Stimulated activated CD4-positive, alpha-beta T cell treated with anti-CD3 and anti-CD28 coated beads, Interleukin-12 subunit alpha, Interleukin-12 subunit beta, amount 100 ng/mL, for 24 hours (primary cell): ENCODE results near the gene CYTH2.
"Not testable (repeated sequence)": the region's sequence is repeated elsewhere in the genome, so short reads cannot be mapped to it uniquely, and the experiment has no call there.

Experiments used
- DNase-seq, 2 experiments: peaks; one replicate each; pipeline ENCODE4 v3.0.0-alpha.2; 2020; ENCODE audit warnings: low read depth in 2 of 2

The CYTH2 gene

DNA sequence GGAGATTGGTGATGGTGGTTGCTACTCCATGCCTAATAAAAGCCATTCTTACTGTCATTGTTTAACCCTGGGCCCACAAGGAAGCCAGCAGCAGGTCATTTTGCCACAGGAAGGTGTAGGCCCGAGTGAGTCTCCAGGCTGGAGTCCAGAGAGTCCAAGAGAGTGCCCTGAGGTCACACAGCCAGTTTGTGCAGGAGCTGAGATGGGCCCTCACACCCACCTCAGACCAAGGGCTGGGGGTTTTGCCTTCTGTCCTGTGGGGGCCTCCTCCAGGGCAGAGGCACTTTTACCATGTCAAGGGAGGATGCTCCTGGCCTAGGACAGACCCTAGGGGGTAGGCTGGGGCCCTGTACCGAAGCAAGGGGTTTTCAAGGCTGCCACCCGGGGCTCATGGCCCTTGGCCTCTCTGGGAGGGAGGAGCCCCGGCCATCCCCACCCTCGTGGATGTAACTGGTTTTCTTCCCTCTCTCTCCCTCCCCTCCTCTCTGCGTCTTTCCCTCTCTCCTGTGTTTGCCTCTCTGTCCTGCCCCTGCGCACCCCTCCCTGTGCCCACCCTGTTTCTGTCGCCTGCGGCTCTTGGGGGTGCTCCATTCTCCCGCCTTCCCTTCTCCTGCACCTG, 8.0 kb downstream of the CYTH2 start:
- DNase-seq, result no peak

DNA sequence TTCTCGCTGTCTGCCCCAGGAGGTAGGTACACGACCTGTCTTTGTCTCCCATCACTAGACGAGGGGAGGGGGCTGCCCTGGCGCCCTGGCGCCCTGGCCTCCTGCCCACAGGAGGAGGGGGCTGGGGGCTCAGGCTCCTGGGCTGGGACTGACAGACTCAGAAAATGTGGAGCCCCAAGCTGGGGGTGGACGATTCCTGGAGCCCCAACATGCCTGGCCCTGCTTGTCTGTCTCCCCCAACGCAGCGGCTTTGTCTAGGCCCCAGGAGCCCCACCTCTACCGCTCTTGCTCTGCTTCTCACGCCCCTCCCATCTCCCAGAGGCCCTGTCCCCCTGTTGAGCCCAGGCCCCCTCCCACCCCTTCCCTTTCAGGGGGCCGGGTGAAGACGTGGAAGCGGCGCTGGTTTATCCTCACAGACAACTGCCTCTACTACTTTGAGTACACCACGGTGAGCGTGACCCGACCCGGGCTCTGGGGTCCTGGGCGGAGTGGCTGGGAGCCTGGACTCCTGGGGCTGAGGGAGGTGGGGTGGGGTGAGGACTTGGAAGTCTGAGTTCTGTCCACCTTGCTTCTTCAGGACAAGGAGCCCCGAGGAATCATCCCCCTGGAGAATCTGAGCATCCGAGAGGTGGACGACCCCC, 8.6 kb downstream of the CYTH2 start:
- no peak for DNase-seq

DNA sequence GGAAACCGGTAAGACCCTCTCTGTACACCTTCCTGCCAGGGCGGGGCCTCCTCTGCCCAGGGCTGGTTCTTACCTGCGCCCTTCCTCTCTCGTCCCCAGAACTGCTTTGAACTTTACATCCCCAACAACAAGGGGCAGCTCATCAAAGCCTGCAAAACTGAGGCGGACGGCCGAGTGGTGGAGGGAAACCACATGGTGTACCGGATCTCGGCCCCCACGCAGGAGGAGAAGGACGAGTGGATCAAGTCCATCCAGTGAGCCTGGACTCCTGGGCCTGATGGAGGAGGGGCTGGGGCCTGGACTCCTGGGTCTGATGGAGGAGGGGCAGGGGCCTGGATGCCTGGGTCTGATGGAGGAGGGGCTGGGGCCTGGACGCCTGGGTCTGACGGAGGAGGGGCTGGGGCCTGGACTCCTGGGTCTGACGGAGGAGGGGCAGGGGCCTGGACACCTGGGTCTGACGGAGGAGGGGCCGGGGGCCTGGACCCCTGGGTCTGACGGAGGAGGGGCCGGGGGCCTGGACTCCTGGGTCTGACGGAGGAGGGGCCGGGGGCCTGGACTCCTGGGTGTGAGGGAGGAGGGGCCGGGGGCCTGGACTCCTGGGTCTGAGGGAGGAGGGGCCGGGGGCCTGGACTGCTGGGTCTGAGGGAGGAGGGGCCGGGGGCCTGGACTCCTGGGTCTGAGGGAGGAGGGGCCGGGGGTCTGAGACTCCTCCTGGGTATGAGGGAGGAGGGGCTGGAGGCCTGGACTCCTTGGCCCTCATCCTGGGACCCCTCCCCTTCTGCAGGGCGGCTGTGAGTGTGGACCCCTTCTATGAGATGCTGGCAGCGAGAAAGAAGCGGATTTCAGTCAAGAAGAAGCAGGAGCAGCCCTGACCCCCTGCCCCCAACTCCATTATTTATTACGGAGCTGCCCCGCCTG, 9.4 kb downstream of the CYTH2 start:
- DNase-seq, result no peak

DNA sequence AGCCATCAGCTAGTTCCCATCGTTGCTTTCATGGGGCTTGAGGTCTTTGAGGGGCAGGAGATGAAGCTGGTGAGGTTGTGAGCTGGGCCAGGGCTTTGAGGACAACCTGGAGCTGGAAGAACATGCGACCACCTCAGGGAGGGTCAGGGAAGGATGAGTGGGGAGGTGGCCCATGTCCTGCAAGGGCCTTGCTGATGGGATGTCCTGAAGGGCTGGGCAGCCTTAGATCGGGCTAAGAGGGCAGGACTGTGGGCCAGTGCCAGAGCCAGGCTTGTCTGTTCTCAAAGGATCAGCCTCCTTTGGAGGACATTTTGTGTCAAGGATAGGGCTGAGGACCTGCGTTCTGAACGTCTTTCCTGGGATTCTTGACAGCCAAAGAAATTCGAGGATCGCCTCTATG, 10.5 kb downstream of the CYTH2 start:
- DNase-seq, result no peak

DNA sequence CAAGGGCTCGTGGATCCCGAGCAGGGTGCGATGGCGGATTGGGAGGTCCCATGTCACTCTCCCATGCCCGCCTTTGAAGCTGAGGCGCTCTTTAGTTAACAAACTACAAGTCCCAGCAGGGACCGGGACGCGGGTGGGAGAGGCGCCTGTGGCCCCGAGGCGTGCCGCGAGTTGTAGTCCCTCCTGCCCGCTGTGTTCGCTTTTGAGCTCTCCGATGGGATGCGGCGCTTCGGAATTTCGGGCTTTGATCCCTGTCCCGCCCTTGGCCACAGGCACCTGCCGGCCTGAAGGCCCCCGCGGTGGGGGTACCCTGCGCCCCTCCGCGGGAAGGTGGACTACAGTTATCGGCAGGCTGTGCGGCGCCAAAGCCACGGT, 11.0 kb downstream of the CYTH2 start:
- DNase-seq, result no peak

DNA sequence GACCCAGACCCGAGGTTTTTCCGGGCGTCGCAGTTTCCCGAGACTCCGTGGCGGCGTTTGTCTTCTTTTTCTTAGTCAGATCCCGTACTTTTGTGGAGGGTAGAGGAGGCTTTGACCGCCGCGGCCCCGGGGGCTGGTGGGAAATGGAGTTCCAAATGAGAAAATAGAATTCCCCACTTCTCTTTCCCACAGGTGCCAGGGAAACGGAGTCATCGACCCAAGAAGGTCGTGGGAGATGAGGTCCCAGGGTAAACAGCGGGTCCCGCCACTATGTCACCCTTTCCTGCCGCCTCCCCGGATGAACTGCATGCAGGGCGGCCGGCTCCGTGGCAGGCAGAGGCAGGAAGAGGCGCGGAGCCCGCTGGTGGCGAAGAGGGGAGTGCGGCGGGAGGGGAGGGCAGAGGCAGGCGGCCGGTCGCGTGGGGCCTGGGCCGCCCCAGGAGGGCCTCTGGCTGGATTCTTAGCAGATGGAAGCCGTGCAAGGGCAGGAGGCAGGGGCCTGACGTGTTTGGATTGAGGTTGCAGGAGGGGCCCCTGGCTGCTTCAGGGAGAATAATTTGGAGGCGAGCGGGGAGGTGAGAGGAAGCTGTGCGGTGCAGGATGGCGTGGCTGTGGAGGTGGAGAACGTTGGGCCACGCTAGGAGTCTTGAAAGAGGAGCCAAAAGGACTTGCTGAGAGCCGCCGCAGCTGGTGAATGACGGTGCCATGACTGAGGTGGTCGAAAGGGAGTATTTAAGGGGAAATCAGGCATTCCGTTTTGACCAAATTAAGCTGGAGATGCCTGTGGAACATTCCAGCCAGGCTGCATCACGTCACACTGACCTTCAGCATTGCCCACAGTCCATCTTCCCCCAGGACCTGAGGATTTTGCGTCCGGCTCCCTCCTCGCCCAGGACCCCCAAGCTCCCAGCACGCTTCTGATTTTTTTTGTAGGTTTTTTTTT, 11.7 kb downstream of the CYTH2 start:
- DNase-seq, result peak; percentile 26 to 44

DNA sequence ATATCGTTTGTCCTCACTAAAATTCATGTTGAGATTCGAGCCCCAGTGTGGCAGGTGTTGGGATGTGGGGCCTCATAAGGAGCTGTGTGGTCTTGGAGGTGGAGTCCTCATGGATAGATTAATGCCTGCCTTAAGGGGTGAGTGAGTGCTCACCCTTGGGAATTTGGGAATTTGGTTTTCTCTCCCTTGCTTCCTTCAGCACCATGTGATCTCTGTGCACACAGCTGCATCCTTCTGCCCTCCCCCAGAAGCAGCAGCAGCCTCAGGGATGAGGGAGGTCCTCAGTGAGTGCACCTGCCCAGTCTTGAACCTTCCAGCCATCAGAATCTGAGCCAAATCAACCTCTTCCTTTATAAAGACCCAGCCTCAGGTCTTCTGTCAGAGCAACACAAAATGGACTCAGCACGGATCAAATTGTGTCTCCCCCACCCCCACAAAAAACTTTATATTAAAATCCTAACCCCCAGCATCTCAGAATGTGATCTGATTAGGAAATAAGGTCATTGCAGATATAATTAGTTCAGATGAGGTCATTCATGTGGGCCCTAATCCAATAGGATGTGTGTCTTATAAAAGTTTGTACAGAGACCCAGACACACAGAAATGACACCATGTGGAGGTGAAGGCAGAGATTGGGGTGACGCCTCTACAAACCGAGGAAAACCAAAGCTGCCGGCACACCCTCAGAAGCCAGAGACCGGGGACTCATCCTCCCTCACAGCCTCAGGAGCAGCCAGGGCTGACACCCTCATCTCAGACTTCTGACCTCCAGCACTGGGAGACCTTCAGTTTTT, 12.9 kb downstream of the CYTH2 start:
- DNase-seq, result no peak

DNA sequence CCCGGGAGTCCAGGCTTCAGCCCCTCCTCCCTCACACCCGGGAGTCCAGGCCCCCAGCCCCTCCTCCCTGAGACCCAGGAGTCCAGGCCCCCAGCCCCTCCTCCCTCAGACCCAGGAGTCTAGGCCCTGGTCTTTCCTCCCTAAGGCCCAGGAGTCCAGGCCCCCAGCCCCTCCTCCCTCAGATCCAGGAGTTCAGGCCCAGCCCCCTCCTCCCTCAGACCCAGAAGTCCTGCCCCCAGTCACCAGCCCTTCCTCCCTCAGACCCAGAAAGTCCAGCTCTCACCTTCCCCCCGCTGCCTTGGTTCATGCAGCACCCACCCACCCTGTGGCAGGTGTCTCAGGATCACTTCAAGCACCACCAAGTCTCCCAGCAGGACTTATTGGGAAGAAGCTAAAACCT, 14.1 kb downstream of the CYTH2 start:
- DNase-seq, result no peak

DNA sequence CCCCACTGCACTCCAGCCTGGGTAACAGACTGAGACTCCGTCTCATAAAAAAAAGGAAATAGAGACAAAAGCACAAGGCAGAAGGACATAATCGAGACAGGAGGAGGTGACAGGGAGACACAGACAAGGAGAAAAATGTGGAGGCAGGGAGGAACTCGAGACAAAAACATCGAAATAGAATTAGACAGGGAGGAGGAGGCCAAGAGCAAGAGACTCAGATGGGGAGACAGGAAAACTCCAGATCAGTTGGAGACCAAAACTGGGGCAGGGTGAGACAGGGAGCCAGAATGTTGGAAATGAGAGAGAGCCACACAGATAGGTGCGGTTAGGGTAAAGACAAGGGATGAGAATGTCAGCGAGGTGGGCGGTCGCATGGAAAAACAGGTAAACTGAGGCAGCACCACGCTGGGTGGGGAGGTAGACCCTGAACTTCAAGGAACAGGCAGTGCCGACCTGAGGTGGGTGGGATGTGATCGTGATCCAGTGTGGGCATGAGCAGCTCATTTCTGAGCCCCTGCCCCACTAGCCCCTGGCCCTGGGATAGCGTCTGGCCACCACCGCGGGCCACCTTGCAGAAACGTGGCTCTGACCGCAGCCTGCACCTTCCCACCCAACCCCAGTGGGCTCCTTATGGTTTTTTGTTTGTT, 15.2 kb downstream of the CYTH2 start:
- no peak for DNase-seq

DNA sequence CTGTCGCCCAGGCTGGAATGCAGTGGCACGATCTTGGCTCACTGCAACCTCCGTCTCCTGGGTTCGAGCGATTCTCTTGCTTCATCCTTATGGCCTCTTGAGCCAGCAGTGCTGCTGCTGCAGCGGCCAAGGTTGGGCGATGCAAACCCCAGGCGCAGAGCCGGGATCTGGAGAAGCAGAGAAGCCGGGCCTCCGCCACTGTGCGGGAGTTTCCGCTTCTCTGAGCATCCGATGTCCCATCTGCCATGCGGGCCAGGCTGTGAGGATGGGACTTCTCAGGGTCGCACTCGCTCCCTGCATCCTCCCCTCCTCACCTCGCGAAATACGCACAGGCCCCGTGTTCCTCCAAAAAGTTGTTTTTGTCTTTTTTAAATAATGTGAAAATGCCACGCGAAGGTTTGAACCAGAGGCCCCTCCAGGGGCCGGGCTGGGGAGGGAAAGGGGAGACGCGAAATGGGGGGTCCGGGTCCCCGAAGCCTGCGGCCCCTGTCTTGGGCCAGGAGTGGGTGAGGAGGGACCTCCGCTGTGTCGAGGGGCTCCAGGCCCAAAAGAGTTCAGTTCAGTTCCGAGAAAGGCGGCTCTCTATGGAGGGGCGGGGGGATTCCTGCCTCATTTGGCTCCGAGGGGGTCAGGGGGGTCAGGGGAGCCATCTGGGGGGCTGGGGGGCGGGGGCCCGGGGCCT, 15.9 kb downstream of the CYTH2 start:
- DNase-seq, result no peak

DNA sequence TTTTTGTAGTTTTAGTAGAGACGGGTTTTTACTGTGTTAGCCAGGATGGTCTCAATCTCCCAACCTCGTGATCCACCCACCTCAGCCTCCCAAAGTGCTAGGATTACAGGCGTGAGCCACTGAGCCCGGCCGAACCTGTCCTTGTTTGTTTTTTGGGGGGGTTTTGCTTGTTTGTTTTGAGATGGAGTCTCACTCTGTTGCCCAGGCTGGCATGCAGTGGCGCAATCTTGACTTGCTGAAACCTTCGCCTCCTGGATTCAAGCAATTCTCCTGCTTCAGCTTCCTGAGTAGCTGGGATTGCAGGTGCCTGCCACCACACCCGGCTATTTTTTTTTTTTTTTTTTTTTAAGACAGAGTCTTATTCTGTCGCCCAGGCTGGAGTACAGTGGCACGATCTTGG, 17.5 kb downstream of the CYTH2 start:
- DNase-seq, result not testable (repeated sequence)

DNA sequence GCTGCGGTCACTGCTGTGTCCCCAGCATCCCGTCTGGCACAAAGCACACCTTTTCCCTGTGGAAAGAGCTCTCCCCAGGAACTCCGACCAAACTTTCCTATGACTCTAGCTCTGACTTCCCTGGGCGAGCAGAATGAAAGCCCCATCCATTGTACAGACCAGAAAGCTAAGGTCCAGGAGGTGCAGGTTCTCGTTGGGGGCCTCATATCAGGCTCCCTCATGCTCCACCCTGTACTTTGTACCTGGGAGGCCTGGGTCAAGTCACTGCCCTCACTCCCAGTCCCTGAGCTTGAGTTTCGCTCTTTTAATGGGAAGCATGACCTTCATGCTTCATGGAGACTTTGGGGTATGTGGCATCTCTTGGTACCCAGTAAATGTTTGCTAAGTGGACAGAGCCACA, 18.4 kb downstream of the CYTH2 start:
- DNase-seq, result no peak

DNA sequence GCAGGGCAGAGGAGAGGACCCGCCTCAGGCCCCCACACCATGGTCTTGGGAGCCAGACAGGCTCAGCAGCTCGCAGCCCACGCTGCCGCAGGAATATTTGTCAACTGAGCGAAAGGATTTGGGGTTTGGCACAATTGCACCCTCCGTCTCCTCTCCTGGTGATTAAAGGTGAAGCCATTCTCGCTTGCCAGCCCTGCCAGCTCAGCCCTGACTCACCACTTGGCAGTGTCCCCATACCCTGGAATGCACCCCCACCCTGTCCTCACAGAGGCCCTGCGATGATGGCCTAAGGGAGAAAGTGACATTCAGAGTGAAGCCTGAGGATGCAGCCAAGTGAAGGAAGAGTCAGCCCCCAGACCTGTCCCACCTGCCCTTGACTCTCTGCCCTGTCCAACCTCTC, 18.8 kb downstream of the CYTH2 start:
- DNase-seq, result no peak

DNA sequence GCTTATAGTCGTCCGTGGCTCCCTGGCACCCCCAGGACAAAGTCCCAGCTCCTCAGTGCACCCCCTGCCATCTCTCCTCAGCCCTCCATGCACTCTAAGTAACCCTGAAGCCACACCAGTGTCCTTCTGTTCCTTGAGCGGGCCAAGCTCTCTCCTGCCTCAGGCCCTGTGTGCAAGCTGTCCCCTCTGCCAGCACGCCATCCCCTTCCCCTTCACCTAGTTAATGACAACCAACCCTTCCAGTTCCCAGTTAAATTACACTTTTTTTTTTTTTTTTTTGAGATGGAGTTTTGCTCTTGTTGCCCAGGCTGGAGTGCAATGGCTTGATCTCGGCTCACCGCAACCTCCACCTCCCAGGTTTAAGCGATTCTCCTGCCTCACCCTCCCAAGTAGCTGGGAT, 19.3 kb downstream of the CYTH2 start:
- DNase-seq, result not testable (repeated sequence)

DNA sequence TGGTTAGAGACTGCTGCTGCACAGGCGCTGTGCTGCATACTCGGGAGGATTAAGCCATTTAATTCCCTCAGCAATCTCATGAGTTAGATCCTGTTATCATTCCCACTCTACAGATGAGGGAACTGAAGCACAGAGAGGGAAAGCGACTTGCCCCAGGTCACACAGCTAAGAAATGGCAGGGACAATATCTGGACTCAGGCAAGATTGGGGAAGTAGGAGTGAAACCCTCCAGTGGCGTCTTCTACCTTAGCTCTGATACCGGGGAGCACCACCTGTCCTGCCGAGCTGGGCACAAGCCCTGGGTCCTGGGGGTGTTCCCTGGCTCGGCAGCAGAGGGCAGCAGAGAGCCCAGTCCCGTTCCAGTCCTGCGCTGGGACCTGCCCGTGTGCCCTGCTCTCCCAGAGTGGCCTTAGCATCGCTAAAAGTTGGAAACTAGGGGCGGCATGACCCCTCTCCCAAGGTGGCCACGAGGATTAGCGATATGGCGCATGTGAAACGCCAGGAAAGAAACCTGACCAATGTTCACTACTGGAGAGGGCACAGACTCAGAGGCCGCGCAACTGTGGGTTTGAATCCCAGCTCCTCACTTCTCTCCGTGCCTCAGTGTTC, 20.5 kb downstream of the CYTH2 start:
- peak; percentile 56 to 85 for DNase-seq

DNA sequence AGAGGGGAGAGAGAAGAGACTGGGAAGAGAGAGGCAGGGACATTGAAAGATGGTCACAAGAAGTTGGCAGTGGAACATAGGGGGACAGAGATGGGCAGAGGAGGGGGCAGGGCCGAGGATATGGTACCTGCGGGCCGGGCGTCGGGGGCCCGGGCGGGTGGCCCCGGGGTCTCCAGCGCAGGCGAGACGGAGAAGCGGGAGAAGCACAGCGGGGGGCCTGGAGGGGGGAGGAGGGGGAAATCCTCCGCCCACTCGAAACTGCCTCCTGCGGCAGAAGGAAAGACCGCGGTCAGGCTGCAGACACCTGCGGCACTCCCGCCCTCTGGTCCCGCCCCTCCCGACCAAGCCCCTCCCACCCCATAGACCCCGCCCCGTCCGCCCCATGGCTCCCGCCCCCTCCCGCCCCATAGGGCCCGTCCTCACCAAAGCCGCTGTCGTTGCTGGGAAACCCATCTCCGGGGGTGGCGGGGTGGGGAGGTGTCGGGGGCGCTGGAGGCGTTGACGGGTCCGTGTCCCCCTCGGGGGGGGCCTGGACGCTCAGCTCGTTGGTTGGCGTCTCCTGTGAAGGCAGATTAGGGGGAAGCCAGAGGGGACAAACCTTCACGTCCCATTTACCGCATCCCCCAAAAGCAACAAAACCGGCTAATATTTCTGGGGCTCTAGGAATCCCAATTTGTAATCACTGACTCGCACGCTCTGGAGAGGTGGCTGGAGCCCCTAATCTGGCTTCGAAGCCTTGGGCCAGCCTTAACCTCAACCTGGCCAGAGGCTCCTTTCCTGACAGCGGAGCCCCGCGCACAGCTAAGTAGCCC, 22.0 kb downstream of the CYTH2 start:
- DNase-seq, result peak in 1 of 2 experiments; percentile 33

DNA sequence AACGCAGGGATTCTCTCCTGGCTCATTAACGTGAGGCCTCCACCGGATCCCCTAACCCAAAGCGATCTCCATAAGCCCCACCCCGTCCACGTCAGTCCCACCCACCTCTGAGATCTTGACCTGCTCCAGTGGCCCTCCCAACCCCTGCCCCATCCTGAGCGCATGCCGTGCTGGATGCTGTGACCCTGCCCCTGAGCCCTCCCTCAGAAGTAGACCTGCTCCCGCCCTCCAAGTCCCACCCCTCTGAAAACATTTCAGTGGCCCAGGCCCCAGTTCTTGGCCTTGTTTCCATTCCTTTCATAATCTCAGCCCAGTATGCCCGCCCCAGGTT, 22.6 kb downstream of the CYTH2 start:
- no peak for DNase-seq

DNA sequence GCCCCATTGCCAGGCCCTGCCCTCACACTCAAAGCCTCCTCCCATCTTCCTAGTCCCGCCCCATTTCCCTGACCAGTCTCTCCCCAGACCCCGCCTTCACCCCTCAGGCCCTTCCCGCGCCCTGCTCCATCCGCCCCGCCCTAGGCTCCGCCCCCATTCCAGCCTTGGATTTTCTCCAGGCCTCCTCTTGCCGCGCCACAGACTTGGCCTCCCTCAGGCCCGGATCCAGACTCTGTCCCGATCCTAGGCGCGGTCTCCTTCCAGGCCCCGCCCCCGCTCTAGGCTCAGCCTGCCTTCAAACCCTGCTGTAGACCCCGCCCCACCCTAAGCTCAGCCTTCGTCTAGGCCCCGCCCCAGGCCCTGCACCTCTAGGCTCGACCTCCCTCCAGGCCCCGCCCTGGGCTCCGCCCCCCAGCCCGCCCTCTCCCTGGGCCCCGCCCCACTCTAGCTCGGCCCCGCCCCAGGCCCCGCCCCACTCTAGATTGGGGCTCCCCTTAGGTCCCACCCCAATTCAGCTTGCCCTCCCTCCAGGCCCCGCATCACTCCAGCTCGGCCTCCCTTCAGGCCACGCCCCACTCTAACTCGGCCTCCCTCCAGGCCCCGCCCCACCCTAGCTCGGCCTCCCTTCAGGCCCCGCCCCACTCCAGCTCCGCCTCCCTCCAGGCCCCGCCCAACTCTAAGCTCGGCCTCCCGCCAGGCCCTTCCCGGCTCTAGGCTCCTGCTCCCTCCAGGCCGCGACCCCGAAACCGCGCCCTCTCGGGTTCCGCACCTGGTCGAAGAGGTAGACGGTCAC, 24.0 kb downstream of the CYTH2 start:
- peak; percentile 65 to 79 for DNase-seq
